WTC11 (cell line): ENCODE measurements around the gene SYNPO2. TPM values are rescaled to one million over a fixed set of nuclear protein-coding genes. Genes with fewer than 3 reads are reported as not detected.
A peak's percentile ranks its signal among the peaks of the same experiment; 100 is the strongest.

Experiments used
- ATAC-seq: fragments of 200-7000 bp; cut with Tn5 transposase; 2 replicates; pipeline ENCODE4 v1.10.0; 2021; ENCODE audit warnings: mild to moderate bottlenecking, moderate library complexity
- CTCF ChIA-PET: fragments of 300-600 bp; sonication (Branson Sonifier 250); formaldehyde crosslinking; loops from one replicate; lab custom pipeline; 2021; ENCODE audit warnings: antibody characterized with exemption; lab: Charles Lee
- POLR2A ChIA-PET: fragments of 350-600 bp; sonication (Branson Sonifier 250); formaldehyde crosslinking; loops from one replicate; lab custom pipeline; 2021; ENCODE audit warnings: antibody characterized with exemption; lab: Charles Lee
- DNase-seq: peaks from one replicate; pipeline ENCODE4 v3.0.0; 2021; ENCODE audit warnings: low spot score
- H3K27ac Mint-ChIP-seq: 2 replicates; pipeline ENCODE4 v1.8.0; 2021; ENCODE audit warnings: mixed read lengths
- H3K27me3 Mint-ChIP-seq: 2 replicates; pipeline ENCODE4 v1.8.0; 2021; ENCODE audit warnings: low read depth, mild to moderate bottlenecking, moderate library complexity, mixed read lengths
- H3K36me3 Mint-ChIP-seq: 2 replicates; pipeline ENCODE4 v1.8.0; 2021; ENCODE audit warnings: mixed read lengths
- H3K4me1 Mint-ChIP-seq: 2 replicates; pipeline ENCODE4 v1.8.0; 2022; ENCODE audit warnings: mixed read lengths
- H3K4me3 Mint-ChIP-seq: 2 replicates; pipeline ENCODE4 v1.8.0; 2021; ENCODE audit warnings: mild to moderate bottlenecking, moderate library complexity, mixed read lengths
- H3K9me3 Mint-ChIP-seq: 2 replicates; pipeline ENCODE4 v1.8.0; 2021; ENCODE audit warnings: mixed read lengths
- CBFB ChIP-seq: sonication (generic); formaldehyde crosslinking; IDR thresholded peaks from 2 replicates; pipeline ENCODE4 v1.8.1; 2022; ENCODE audit warnings: mild to moderate bottlenecking, low read depth, missing genetic modification reagents
- CREM ChIP-seq: sonication (generic); formaldehyde crosslinking; IDR thresholded peaks from 2 replicates; pipeline ENCODE4 v1.8.1; 2022; ENCODE audit warnings: mild to moderate bottlenecking, missing genetic modification reagents, moderate library complexity
- E2F5 ChIP-seq: sonication (generic); formaldehyde crosslinking; IDR thresholded peaks from 2 replicates; pipeline ENCODE4 v1.8.1; 2022; ENCODE audit warnings: mild to moderate bottlenecking, moderate library complexity, missing genetic modification reagents
- GTF2I ChIP-seq: fragments of 250-450 bp; sonication (Bioruptor Pico); conservative IDR thresholded peaks from 2 replicates; pipeline ENCODE4 v1.4.0; 2021; ENCODE audit warnings: mild to moderate bottlenecking
- HMGXB4 ChIP-seq: sonication (generic); formaldehyde crosslinking; IDR thresholded peaks from 2 replicates; pipeline ENCODE4 v1.8.1; 2023; ENCODE audit warnings: mild to moderate bottlenecking, moderate library complexity, missing genetic modification reagents
- MYBL2 ChIP-seq: sonication (generic); formaldehyde crosslinking; IDR thresholded peaks from 2 replicates; pipeline ENCODE4 v1.8.1; 2023; ENCODE audit warnings: mild to moderate bottlenecking, moderate library complexity, missing genetic modification reagents
- SMAD4 ChIP-seq: sonication (generic); formaldehyde crosslinking; IDR thresholded peaks from 2 replicates; pipeline ENCODE4 v1.8.0; 2022; ENCODE audit warnings: mild to moderate bottlenecking, missing genetic modification reagents
- ZNF121 ChIP-seq: sonication (generic); formaldehyde crosslinking; IDR thresholded peaks from 2 replicates; pipeline ENCODE4 v1.8.0; 2023; ENCODE audit warnings: missing genetic modification reagents
- ZNF232 ChIP-seq: sonication (generic); formaldehyde crosslinking; IDR thresholded peaks from 2 replicates; pipeline ENCODE4 v1.8.0; 2022; ENCODE audit warnings: mild to moderate bottlenecking, missing genetic modification reagents
- ZNF263 ChIP-seq: sonication (generic); formaldehyde crosslinking; IDR thresholded peaks from 2 replicates; pipeline ENCODE4 v1.8.1; 2022; ENCODE audit warnings: low read depth, mild to moderate bottlenecking, moderate library complexity, missing genetic modification reagents
- ZNF416 ChIP-seq: fragments of 250-450 bp; sonication (Bioruptor Pico); IDR thresholded peaks from 2 replicates; pipeline ENCODE4 v1.9.0; 2021; ENCODE audit warnings: mild to moderate bottlenecking, inconsistent platforms
- total RNA-seq: library from RNA; stranded (reverse); gene quantifications from 3 replicates; pipeline ENCODE4 v1.2.3, GENCODE V29; 2021
- TF ChIP-seq, protein P1 (sequence below): sonication (generic); formaldehyde crosslinking; IDR thresholded peaks from 2 replicates; pipeline ENCODE4 v1.8.0; 2022; ENCODE audit warnings: missing genetic modification reagents
- TF ChIP-seq, protein P2 (sequence below): sonication (generic); formaldehyde crosslinking; IDR thresholded peaks from 2 replicates; pipeline ENCODE4 v1.8.1; 2022; ENCODE audit warnings: low read depth, missing genetic modification reagents, borderline replicate concordance
- TF ChIP-seq, protein P3 (sequence below): fragments of 250-450 bp; sonication (Bioruptor Pico); IDR thresholded peaks from 2 replicates; pipeline ENCODE4 v2.1.2; 2022; ENCODE audit warnings: mild to moderate bottlenecking, moderate library complexity

SYNPO2 gene
- total RNA-seq, 1 experiment from 2014 or later, result 1.9 TPM

- CTCF ChIA-PET, result interaction anchor here (0.6 to 3.5 kb wide), 3 partner anchors 9 to 45 kb away, joined by 3 to 10 read pairs (median 10); partner anchors contain the start of gene SEC24D
- Mint-ChIP-seq H3K4me1 (peaks cover 54% of the 10 kb centered on the region), H3K9me3 (no peaks in the 10 kb centered on the region), H3K4me3 (no peak overlapping the region), H3K36me3 (no peaks in the 10 kb centered on the region), H3K27me3 (no peaks in the 10 kb centered on the region), H3K27ac (no peak overlapping the region)
- DNase-seq (no peak), ATAC-seq (no peak)
- TF ChIP-seq, protein P1, sequence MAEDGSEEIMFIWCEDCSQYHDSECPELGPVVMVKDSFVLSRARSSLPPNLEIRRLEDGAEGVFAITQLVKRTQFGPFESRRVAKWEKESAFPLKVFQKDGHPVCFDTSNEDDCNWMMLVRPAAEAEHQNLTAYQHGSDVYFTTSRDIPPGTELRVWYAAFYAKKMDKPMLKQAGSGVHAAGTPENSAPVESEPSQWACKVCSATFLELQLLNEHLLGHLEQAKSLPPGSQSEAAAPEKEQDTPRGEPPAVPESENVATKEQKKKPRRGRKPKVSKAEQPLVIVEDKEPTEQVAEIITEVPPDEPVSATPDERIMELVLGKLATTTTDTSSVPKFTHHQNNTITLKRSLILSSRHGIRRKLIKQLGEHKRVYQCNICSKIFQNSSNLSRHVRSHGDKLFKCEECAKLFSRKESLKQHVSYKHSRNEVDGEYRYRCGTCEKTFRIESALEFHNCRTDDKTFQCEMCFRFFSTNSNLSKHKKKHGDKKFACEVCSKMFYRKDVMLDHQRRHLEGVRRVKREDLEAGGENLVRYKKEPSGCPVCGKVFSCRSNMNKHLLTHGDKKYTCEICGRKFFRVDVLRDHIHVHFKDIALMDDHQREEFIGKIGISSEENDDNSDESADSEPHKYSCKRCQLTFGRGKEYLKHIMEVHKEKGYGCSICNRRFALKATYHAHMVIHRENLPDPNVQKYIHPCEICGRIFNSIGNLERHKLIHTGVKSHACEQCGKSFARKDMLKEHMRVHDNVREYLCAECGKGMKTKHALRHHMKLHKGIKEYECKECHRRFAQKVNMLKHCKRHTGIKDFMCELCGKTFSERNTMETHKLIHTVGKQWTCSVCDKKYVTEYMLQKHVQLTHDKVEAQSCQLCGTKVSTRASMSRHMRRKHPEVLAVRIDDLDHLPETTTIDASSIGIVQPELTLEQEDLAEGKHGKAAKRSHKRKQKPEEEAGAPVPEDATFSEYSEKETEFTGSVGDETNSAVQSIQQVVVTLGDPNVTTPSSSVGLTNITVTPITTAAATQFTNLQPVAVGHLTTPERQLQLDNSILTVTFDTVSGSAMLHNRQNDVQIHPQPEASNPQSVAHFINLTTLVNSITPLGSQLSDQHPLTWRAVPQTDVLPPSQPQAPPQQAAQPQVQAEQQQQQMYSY (CRISPR knock-in tag), result no peak
- no peak for TF ChIP-seq ZNF232
- POLR2A ChIA-PET, result interaction anchor here (1.8 kb wide), 1 partner anchor 9 kb away, joined by 5 read pairs; the partner anchor contains the start of gene SEC24D
Observed at GRCh38 chr4:118845552-118846050, 43.1 kb upstream of the SYNPO2 start.

DNA sequence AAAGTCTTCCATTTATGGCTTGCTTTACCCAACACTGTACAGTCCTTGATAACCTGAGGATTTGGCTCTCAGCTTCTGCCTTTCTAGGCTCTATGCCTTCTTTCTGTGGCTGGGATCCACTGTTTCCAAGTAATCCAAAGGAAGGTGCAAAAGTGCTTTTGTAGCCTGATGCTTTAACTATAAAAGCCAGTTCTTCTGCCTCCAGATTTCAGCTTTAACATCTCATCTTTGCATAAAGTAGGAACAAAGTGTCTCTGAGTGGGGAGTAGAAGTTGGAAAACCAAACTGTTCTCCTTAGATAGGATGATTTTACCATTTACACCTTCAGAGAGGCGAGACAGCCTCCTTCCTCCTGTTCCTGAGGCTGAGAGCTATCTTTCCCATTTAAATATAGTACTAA, 41.7 kb upstream of the SYNPO2 start:
- no peak for ATAC-seq
- Mint-ChIP-seq H3K36me3 (no peaks in the 10 kb centered on the region), H3K27me3 (no peaks in the 10 kb centered on the region), H3K4me3 (no peak overlapping the region), H3K27ac (no peak overlapping the region), H3K4me1 (peaks cover 50% of the 10 kb centered on the region), H3K9me3 (no peaks in the 10 kb centered on the region)
- CTCF ChIA-PET, result interaction anchor here (0.7 to 3.5 kb wide), 5 partner anchors 10 to 37 kb away, joined by 3 to 10 read pairs (median 9); partner anchors contain the start of gene SEC24D
- TF ChIP-seq SMAD4 (CRISPR knock-in tag) (no peak), MYBL2 (no peak), HMGXB4 (no peak), ZNF263 (CRISPR knock-in tag) (no peak), E2F5 (CRISPR knock-in tag) (no peak), ZNF416 (CRISPR knock-in tag) (no peak), CBFB (no peak), CREM (CRISPR knock-in tag) (no peak)
- TF ChIP-seq, protein P2, sequence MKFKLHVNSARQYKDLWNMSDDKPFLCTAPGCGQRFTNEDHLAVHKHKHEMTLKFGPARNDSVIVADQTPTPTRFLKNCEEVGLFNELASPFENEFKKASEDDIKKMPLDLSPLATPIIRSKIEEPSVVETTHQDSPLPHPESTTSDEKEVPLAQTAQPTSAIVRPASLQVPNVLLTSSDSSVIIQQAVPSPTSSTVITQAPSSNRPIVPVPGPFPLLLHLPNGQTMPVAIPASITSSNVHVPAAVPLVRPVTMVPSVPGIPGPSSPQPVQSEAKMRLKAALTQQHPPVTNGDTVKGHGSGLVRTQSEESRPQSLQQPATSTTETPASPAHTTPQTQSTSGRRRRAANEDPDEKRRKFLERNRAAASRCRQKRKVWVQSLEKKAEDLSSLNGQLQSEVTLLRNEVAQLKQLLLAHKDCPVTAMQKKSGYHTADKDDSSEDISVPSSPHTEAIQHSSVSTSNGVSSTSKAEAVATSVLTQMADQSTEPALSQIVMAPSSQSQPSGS (CRISPR knock-in tag), result no peak
- TF ChIP-seq, protein P3, sequence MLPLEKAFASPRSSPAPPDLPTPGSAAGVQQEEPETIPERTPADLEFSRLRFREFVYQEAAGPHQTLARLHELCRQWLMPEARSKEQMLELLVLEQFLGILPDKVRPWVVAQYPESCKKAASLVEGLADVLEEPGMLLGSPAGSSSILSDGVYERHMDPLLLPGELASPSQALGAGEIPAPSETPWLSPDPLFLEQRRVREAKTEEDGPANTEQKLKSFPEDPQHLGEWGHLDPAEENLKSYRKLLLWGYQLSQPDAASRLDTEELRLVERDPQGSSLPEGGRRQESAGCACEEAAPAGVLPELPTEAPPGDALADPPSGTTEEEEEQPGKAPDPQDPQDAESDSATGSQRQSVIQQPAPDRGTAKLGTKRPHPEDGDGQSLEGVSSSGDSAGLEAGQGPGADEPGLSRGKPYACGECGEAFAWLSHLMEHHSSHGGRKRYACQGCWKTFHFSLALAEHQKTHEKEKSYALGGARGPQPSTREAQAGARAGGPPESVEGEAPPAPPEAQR (CRISPR knock-in tag), result no peak
- DNase-seq, result no peak
- POLR2A ChIA-PET, result interaction anchor here (1.8 kb wide), 1 partner anchor 10 kb away, joined by 5 read pairs; the partner anchor contains the start of gene SEC24D

GRCh38 chr4:118848242-118848641, 40.4 kb upstream of the SYNPO2 start:
- TF ChIP-seq ZNF121 (CRISPR knock-in tag) (peak; percentile 92), GTF2I (CRISPR knock-in tag) (no peak)
- TF ChIP-seq, all 79 proteins: peak for 1
- H3K36me3 Mint-ChIP-seq, result no peaks in the 10 kb centered on the region
- POLR2A ChIA-PET, result no interaction called here
- ATAC-seq (no peak), DNase-seq (no peak)
- H3K4me3 Mint-ChIP-seq, result no peak overlapping the region
- no peaks in the 10 kb centered on the region for H3K27me3 Mint-ChIP-seq
- CTCF ChIA-PET, result interaction anchor here (3.5 kb wide), 1 partner anchor 12 kb away, joined by 10 read pairs; the partner anchor contains the start of gene SEC24D
- H3K9me3 Mint-ChIP-seq, result no peaks in the 10 kb centered on the region
- H3K4me1 Mint-ChIP-seq, result peaks cover 55% of the 10 kb centered on the region
- peak overlapping the region; percentile 37; the same call in 1 of the 2 replicates for H3K27ac Mint-ChIP-seq
